Renal pelvis (tissue), 12 donors: ENCODE data around the gene BTF3. TPM values are rescaled to one million over a fixed set of nuclear protein-coding genes. Genes with fewer than 3 reads are reported as not detected.
A peak's percentile ranks its signal among the peaks of the same experiment; 100 is the strongest.
"Not testable (repeated sequence)": the region's sequence is repeated elsewhere in the genome, so short reads cannot be mapped to it uniquely, and the experiment has no call there.

Source experiments
- DNase-seq: peaks from one replicate; pipeline ENCODE4 v3.0.0-alpha.2; 2013
- long read RNA-seq, 16 experiments: transcript quantifications; one replicate each; lab custom pipeline, GENCODE V29; 2026
- polyA plus RNA-seq, 3 donors: library from polyadenylated mRNA; unstranded; fragments of 120-200 nt; gene quantifications; one replicate each; pipeline ENCODE4 v1.2.1, GENCODE V29; 2013; ENCODE audit not compliant: insufficient read length in 3 of 3

The BTF3 gene
- 1,000 to 10,000 TPM in 1 of 3 donors, 100 to 1,000 TPM in 2; 854 to 1,038 (median 886) TPM for polyA plus RNA-seq
- long read RNA-seq, donor 1, transcript BTF3-201 (6 exons, 897 nt): major isoform, 370 of 547 reads
- long read RNA-seq, donor 1, transcript BTF3-202 (6 exons, 1,237 nt): minor isoform, 39 of 547 reads
- long read RNA-seq, donor 1, partial matches to known transcripts: 61 of 547 reads
- long read RNA-seq, donor 1, other reads (novel, unspliced or antisense): 76 of 547 reads
- long read RNA-seq, donor 2, transcript BTF3-201 (6 exons, 897 nt): major isoform, 537 of 726 reads
- long read RNA-seq, donor 2, transcript BTF3-202 (6 exons, 1,237 nt): minor isoform, 40 of 726 reads
- long read RNA-seq, donor 2, partial matches to known transcripts: 62 of 726 reads
- long read RNA-seq, donor 2, other reads (novel, unspliced or antisense): 81 of 726 reads
- long read RNA-seq, donor 3, transcript BTF3-201 (6 exons, 897 nt): major isoform, 388 of 534 reads
- long read RNA-seq, donor 3, transcript BTF3-202 (6 exons, 1,237 nt): minor isoform, 29 of 534 reads
- long read RNA-seq, donor 3, partial matches to known transcripts: 63 of 534 reads
- long read RNA-seq, donor 3, other reads (novel, unspliced or antisense): 53 of 534 reads
- long read RNA-seq, donor 4, transcript BTF3-204 (5 exons, 954 nt): minor isoform, 7 of 729 reads
- long read RNA-seq, donor 4, transcript BTF3-202 (6 exons, 1,237 nt): minor isoform, 38 of 729 reads
- long read RNA-seq, donor 4, transcript BTF3-201 (6 exons, 897 nt): major isoform, 493 of 729 reads
- long read RNA-seq, donor 4, partial matches to known transcripts: 94 of 729 reads
- long read RNA-seq, donor 4, other reads (novel, unspliced or antisense): 97 of 729 reads
- long read RNA-seq, donor 5, transcript BTF3-201 (6 exons, 897 nt): major isoform, 258 of 361 reads
- long read RNA-seq, donor 5, transcript BTF3-202 (6 exons, 1,237 nt): minor isoform, 21 of 361 reads
- long read RNA-seq, donor 5, partial matches to known transcripts: 32 of 361 reads
- long read RNA-seq, donor 5, other reads (novel, unspliced or antisense): 48 of 361 reads
- long read RNA-seq, donor 6, transcript BTF3-201 (6 exons, 897 nt): major isoform, 231 of 370 reads
- long read RNA-seq, donor 6, transcript BTF3-202 (6 exons, 1,237 nt): minor isoform, 16 of 370 reads
- long read RNA-seq, donor 6, partial matches to known transcripts: 94 of 370 reads
- long read RNA-seq, donor 6, other reads (novel, unspliced or antisense): 26 of 370 reads
- long read RNA-seq, donor 7, transcript BTF3-202 (6 exons, 1,237 nt): minor isoform, 34 of 619 reads
- long read RNA-seq, donor 7, transcript BTF3-201 (6 exons, 897 nt): major isoform, 367 of 619 reads
- long read RNA-seq, donor 7, partial matches to known transcripts: 148 of 619 reads
- long read RNA-seq, donor 7, other reads (novel, unspliced or antisense): 66 of 619 reads
- long read RNA-seq, donor 8, transcript BTF3-202 (6 exons, 1,237 nt): minor isoform, 16 of 262 reads
- long read RNA-seq, donor 8, transcript BTF3-201 (6 exons, 897 nt): major isoform, 155 of 262 reads
- long read RNA-seq, donor 8, partial matches to known transcripts: 50 of 262 reads
- long read RNA-seq, donor 8, other reads (novel, unspliced or antisense): 38 of 262 reads
- long read RNA-seq, donor 9, transcript BTF3-202 (6 exons, 1,237 nt): minor isoform, 46 of 759 reads
- long read RNA-seq, donor 9, transcript BTF3-201 (6 exons, 897 nt): major isoform, 502 of 759 reads
- long read RNA-seq, donor 9, partial matches to known transcripts: 128 of 759 reads
- long read RNA-seq, donor 9, other reads (novel, unspliced or antisense): 78 of 759 reads
- long read RNA-seq, donor 10, transcript BTF3-202 (6 exons, 1,237 nt): minor isoform, 23 of 492 reads
- long read RNA-seq, donor 10, transcript BTF3-201 (6 exons, 897 nt): major isoform, 315 of 492 reads
- long read RNA-seq, donor 10, partial matches to known transcripts: 91 of 492 reads
- long read RNA-seq, donor 10, other reads (novel, unspliced or antisense): 60 of 492 reads
- long read RNA-seq, donor 11, transcript BTF3-201 (6 exons, 897 nt): major isoform, 262 of 399 reads
- long read RNA-seq, donor 11, transcript BTF3-202 (6 exons, 1,237 nt): minor isoform, 18 of 399 reads
- long read RNA-seq, donor 11, partial matches to known transcripts: 77 of 399 reads
- long read RNA-seq, donor 11, other reads (novel, unspliced or antisense): 38 of 399 reads
- long read RNA-seq, donor 12, transcript BTF3-201 (6 exons, 897 nt): major isoform, 502 of 723 reads
- long read RNA-seq, donor 12, transcript BTF3-202 (6 exons, 1,237 nt): minor isoform, 33 of 723 reads
- long read RNA-seq, donor 12, partial matches to known transcripts: 112 of 723 reads
- long read RNA-seq, donor 12, other reads (novel, unspliced or antisense): 72 of 723 reads
- long read RNA-seq, donor 13, transcript BTF3-201 (6 exons, 897 nt): major isoform, 228 of 392 reads
- long read RNA-seq, donor 13, transcript BTF3-202 (6 exons, 1,237 nt): minor isoform, 21 of 392 reads
- long read RNA-seq, donor 13, partial matches to known transcripts: 118 of 392 reads
- long read RNA-seq, donor 13, other reads (novel, unspliced or antisense): 24 of 392 reads
- long read RNA-seq, donor 14, transcript BTF3-201 (6 exons, 897 nt): major isoform, 524 of 1,025 reads
- long read RNA-seq, donor 14, transcript BTF3-202 (6 exons, 1,237 nt): minor isoform, 46 of 1,025 reads
- long read RNA-seq, donor 14, partial matches to known transcripts: 357 of 1,025 reads
- long read RNA-seq, donor 14, other reads (novel, unspliced or antisense): 90 of 1,025 reads
- long read RNA-seq, donor 15, transcript BTF3-204 (5 exons, 954 nt): minor isoform, 6 of 680 reads
- long read RNA-seq, donor 15, transcript BTF3-202 (6 exons, 1,237 nt): minor isoform, 31 of 680 reads
- long read RNA-seq, donor 15, transcript BTF3-201 (6 exons, 897 nt): major isoform, 434 of 680 reads
- long read RNA-seq, donor 15, partial matches to known transcripts: 133 of 680 reads
- long read RNA-seq, donor 15, other reads (novel, unspliced or antisense): 76 of 680 reads
- long read RNA-seq, donor 16, transcript BTF3-201 (6 exons, 897 nt): major isoform, 508 of 702 reads
- long read RNA-seq, donor 16, transcript BTF3-202 (6 exons, 1,237 nt): minor isoform, 23 of 702 reads
- long read RNA-seq, donor 16, partial matches to known transcripts: 79 of 702 reads
- long read RNA-seq, donor 16, other reads (novel, unspliced or antisense): 89 of 702 reads

DNA sequence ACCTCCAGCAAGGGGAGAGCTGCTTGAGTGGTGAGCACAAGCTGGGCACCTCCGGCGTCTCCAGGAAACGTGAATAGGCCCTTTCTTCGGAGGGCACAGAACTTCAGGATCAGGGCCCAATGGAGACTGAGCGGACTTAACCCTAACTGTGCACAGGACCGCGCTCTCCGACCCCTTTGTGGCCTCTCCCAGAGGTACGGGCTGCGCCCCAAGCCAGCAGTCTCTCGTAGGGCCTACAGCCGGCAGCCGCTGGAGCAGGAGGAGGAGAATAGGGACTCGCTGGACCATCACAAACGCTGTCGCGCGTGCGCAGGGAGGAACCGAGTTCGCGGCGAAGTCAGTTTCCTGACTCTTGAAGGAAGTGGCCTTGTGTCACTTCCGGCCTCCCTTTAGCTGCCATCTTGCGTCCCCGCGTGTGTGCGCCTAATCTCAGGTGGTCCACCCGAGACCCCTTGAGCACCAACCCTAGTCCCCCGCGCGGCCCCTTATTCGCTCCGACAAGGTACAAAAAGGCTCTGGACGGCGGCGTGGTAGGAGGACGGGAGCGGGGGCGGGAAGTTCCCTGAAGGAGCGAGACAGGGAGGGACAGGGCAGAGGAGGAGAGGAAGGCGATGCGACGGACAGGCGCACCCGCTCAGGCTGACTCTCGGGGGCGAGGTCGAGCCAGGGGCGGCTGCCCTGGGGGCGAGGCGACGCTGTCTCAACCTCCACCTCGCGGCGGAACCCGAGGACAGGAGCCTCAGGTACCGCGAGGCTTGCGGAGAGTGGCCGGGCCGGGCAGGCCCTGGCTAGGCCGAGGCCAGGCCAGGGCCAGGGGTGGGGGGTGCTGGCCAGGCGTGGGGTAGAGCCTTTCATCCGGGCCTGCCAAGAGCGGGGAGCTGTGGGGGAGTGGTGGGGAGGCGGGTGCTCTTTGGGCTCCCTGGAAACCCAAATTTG is at the start of gene BTF3:
BTF3 (plus strand) TSS at position 386 of the 936 bp plus-strand sequence; CDS start at position 612, 226 bp downstream.
- peak; percentile 98 for DNase-seq

GRCh38 chr5:73448463-73449136 is 49.6 kb upstream of the BTF3 start, which contains the start of gene FOXD1:
FOXD1 (minus strand) TSS chr5:73448777; CDS start chr5:73448362, 415 bp downstream.
- DNase-seq: peak; percentile 91

GRCh38 chr5:73450137-73450536 is 48.1 kb upstream of the BTF3 start:
- DNase-seq: no peak

DNA sequence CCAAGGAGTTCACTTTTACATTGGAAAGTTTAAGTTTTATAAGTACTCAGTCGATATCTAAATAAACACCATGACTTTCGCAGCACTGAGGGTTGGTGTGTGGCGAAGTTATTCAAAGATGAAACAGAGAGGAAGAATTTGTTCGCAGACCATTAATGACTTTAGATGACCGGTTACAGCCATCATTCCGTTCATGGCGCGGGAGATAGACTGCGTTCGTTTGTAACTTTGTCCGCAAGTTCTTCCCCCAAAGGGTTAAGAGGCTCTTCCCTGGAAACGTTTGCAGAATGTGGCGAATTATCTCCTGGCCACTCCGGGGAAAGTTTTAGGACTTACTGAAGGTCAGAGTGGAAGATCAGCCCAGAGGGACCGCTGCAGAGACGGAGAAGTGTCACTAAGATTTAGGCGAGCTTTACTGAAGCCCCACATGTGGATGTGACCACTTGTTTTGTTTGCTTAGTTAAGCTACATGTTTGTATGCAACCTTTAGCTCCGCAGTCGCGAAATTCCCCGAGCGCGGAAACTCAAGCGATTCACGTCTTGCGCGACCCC is 47.5 kb upstream of the BTF3 start:
- no peak for DNase-seq

- DNase-seq: peak; percentile 64
These were observed 46.8 kb upstream of the BTF3 start for GRCh38 chr5:73451224-73452130.

DNA sequence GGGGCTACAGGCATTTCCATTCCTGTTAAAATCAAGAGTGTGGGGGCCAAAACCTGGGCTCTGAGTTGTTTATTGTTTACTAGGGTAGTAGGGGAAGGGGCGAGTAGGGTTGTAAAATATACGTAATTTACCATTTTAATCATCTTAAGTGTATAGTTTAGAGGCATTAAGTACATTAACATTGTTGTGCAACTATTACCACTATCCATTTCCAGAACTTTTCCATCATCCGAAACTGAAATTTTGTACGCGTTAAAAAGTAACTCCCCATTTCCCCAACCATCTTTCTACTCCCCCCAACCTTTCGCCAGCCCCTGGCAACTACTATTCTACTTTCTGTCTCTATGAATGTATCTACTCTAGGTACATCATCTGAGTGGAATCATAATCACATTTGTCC is 46.0 kb upstream of the BTF3 start:
- no peak for DNase-seq

DNA sequence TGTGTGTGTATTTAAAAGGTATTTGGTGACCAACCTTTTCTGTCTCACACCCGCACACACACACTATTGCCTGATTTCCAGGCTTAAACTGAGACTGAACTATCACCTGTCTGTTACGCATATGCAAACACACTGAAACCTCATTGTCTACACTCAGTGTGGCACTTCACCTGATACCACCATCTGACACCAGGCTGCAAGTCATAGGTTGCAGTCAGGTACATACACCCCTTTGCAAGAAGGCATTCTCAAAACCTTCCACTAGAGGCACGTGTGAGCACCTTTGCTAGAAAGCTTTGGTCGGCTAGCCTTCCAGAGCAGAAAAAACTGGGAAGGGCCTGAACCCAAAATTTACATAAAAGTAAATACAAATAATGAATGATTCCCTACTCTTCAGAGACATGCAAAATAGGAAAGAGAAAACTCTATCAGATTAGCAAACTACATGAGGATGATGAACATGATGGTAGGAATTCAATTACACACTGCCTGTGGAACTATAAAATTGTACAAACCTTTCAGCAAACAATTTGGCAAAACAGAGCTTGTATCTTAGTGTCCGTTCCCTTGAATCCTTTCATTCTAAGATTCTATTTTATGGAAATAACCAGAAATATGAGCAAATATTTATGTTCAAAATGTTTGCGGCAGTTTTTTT is 43.7 kb upstream of the BTF3 start:
- peak; percentile 71 for DNase-seq

DNA sequence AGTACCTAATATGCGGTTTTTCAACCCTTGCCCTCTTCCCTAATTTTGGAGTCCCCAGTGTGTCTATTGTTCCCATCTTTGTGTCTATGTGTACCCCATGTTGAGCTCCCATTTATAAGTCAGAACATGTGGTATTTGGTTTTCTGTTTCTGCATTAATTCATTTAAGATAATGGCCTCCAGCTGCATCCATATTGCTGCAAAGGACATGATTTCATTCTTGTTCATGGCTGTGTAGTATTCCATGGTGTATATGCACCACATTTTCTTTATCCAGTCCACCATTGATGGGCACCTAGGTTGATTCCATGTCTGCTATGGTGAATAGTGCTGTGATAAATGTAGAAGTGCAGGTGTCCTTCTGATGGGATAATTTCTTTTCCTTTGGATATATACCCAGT is 41.8 kb upstream of the BTF3 start:
- DNase-seq: not testable (repeated sequence)

- DNase-seq: no peak
These were observed 38.9 kb upstream of the BTF3 start for GRCh38 chr5:73459366-73459765.

- DNase-seq: no peak
These were observed 38.1 kb upstream of the BTF3 start for GRCh38 chr5:73460133-73460532.

DNA sequence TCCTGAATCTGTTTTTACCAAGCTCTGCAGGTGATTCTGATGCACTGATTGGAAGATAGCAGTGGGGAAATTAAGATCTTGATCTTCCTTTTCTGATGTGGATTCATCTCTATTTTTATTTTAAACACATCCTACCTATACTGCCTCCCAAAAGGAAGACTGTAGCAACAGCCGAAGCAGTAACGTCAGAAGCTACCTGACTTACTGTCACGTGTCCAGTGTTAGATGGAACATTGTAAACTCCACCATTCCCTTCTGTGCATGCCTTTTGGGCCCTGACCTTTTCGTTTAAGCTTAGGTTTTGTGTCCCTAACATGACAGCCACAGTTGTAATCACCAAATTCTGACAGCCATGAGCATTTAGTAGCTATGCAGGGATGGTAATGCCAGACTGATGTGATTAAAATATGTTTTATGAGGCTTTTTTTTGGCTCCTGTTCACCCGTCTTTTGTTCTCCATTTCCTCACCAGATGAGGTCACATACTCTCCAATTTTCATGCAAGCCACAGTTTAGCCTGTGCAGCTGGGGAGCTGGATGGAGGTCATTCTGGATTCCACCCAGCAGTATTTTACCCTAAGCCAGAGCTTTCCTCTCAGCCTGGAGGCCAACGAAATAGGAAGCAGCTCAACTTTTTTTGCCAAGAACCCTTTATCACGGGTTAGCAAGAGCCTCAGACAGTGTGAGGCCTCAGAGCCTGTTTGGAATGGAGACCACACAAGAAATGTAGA is 34.1 kb upstream of the BTF3 start:
- DNase-seq: peak; percentile 34

DNA sequence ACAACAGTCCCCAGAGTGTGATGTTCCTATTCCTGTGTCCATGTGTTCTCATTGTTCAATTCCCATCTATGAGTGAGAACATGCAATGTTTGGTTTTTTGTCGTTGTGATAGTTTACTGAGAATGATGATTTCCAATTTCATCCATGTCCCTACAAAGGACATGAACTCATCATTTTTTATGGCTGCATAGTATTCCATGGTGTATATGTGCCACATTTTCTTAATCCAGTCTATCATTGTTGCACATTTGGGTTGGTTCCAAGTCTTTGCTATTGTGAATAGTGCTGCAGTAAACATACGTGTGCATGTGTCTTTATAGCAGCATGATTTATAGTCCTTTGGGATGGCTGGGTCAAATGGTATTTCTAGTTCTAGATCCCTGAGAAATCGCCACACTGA is 29.6 kb upstream of the BTF3 start:
- DNase-seq: not testable (repeated sequence)

- no peak for DNase-seq
These were observed 28.4 kb upstream of the BTF3 start for GRCh38 chr5:73469878-73470277.
